HG03378 (cell line): ENCODE measurements around the gene P2RY11.

Experiments used
- ATAC-seq: cut with Tn5 transposase; IDR thresholded peaks from one replicate; pipeline ENCODE4 v1.9.1; 2021; ENCODE audit warnings: mild to moderate bottlenecking, moderate library complexity; ENCODE audit not compliant: unreplicated experiment

The P2RY11 gene

DNA sequence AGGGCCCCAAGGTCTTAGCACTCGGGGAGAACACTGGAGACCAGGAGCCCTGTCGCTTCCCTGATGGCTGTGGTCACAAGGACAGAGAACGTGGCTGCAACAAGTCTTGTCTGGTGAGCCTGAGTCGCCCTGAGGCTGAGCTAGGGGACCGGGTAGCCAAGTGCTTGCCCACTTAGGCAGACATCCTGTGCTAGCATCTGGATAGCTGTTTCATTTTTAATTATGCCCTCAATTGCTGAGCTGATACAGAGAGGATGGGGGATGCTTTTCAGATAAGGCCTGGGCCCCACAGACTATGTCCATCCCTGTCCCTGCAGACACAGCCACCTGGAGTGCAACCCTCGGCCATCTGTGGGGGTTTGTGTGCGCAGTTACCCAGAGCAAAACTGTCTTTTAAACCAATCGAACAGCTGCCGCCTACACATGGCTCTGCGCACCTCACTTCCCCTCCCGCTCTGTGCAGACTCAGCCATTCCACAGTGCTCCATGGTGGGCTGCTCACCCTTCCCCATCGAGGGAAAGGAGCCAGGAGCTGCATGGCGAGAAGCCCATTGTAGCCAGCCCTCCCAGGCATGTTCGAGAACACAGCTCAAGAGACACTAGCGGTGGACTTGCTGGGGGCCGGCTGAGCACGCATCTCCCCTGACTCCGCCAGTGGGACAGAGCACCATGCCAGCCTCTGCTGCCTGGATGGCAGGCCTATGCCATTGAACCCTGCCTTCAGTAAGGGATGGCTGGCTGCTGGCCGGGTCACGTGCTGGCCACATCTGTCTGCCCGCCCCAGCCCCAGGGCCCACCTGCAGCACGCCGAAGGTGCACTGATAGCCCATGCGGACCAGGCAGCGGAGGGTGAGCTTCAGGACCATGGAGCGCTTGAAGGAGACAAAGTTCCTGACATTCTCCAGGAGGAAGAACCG lies 27.6 kb downstream of the P2RY11 start:
- ATAC-seq, result no peak

DNA sequence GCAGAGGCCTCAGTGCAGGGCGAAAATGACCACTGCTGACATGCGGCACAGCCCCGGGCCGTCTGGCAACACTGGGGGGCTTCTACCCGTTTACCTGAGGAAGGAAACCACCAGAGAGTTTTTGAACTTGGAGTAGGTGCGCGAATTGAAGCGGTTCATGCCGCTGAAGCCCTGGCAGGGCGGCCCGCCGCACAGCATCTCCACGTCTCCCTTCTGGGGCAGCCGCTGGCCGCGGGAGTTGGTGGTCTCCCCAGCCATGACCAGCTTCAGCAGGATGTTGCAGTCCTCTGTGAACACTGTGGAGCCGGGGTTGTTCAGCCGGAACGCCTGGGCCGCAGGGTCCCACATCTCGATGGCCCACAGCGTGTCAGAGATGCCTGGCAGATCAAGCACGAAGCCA lies 28.5 kb downstream of the P2RY11 start:
- no peak for ATAC-seq

DNA sequence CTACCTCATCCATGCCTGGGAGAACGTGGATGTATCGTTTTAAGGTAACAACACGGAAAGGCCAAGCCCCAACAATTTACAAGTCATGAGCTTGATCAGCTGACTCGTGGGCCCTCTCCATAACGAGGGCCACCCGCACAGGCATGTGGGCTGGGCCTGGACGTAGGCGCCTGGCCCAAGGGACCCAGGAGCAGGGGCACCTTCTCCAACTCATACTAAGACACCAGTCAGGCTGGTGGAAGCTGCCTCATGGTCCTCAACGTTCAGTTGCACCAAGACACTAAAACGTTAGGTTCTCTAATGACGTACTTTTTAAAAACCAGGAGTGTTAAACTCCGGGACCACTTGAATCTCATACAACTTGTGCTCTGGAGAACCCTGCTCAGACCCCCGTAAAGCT lies 30.0 kb downstream of the P2RY11 start:
- no peak for ATAC-seq

- no peak for ATAC-seq
These were observed 30.5 kb downstream of the P2RY11 start for GRCh38 chr19:10141973-10142372.

GRCh38 chr19:10142701-10143375 lies 31.3 kb downstream of the P2RY11 start:
- ATAC-seq, result no peak

DNA sequence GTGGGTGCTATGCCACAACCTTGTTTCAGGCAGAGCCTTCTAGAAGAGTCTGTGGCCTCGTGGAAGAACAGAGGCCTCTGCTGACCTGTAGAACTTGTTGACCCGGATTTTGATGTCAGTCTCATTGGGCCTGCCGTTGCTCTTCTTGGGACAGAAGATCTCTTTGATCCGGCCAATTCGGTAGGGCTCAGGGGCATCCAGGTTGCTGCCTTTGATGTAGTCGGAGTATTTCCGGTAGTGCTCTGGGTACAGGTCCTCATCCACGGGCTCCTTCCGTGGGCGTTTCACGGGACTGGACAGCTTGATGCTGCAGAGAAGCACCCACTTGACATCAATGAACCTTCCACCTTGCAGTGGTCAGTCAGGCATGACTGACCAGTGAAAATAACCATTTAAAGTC lies 32.2 kb downstream of the P2RY11 start:
- ATAC-seq, result no peak

DNA sequence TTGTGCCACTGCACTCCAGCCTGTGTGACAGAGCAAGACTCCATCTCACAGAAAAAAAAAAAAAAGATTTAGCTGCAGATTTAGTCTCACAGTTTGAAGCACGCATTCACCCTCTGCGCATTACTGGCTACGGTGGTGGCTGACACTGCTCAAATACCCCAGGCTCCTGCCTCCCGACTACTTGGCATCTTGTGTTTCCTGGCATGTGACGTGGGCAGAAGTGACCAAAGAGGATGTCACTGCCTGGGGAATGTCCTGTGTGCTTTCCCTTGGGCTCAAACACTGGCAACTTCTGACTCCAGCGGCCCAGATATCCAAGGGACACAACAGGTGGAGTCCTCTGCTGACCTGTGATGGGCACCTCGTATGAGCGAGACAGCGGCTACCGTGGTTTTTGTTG lies 32.9 kb downstream of the P2RY11 start:
- ATAC-seq, result no peak

DNA sequence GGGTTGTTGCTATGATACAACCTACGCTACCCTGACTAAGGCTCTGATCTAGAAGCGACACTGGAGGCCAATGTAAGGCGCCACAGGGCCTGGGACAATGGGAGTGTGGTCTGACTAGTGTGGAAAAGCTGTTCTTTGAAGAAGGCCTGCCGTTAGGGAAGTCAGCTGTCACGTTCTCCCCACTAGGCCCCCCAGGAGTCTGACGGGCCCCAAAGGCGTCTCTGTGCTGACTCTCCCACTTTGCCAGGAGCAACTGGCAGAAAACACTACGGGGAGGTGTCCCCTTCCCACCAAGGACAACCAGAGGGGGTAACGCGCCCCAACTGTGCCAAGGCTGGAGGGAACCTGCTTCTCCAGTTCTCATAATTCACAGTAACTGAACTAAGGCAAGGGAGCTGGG lies 33.5 kb downstream of the P2RY11 start:
- no peak for ATAC-seq

- ATAC-seq, result no peak
These were observed 34.6 kb downstream of the P2RY11 start for GRCh38 chr19:10146142-10146541.

DNA sequence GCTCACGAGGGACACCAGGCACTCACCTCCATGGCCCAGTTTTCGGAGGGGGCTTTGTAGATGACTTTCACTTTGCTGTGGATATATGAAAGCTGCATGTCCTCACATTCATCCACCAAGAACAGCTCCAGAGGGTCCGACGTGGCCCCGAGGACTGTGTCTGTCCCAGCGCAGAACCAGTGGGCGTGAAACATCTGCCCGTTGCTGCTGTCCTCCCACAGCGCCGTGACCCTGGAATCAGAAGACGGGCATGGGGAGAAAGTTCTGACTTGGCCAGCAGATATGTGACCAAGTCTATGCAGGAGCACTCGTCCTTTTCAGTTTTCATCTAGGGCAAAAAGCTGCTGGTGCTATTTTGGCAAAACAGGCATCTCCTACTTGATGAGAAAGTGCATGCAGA lies 37.9 kb downstream of the P2RY11 start:
- no peak for ATAC-seq

DNA sequence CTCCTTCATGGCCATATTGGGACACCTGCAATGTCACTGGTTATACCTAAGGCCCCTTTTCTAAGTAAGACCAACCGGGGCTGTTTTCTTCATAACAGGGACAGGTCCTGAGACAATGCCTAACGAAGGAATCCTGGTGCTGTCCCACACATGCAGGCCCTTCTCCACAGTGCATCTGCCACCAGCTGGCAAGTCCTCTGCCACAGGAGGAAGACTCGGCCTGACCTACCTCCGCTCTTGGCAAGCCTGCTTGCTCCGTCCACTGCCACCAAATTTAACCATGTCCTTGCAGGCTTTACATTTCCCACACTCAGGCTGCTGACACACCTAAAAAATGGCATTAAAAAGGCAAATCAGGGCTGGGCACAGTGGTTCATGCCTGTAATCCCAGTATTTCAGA lies 40.0 kb downstream of the P2RY11 start:
- no peak for ATAC-seq

- ATAC-seq, result no peak
These were observed 40.6 kb downstream of the P2RY11 start for GRCh38 chr19:10152100-10152499.

DNA sequence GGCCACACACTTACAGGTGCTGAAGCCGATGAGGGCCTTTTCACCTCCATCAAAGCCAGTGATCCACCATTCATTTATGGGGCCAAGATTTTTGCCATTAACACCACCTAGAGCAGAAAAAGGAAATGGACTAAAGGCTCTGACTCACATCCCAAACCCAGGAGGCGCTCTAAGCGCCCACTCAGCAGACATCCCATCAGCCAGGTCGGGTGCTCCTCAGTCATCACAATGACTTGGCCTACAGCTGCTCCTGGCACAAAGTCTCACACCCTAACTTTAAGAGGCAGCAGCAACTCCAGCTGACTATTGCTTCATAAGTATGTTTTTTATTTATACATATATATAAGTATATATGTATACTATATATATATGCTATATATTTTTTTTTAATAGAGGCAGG lies 44.3 kb downstream of the P2RY11 start:
- no peak for ATAC-seq

GRCh38 chr19:10158071-10158470 lies 46.6 kb downstream of the P2RY11 start:
- no peak for ATAC-seq

- no peak for ATAC-seq
These were observed 47.0 kb downstream of the P2RY11 start for GRCh38 chr19:10158485-10158884.

DNA sequence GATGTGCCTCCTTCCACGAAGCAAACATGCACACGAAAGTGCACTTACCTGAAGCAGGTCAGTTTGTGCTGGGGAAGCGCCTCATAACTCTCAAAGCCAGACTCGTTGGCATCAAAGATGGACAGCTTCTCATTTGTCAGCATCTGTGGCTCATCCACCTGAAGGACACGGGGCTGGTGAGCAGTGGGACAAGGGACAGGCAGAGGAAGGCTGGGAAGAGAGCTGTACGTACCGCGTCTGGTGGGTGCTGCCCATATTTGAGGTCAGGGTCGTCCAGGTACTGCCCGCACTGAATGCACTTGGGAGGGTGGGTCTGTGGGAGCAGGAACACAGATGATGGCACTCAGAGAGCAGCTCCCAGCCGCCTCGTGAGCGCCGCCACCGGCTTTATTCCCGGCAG lies 48.1 kb downstream of the P2RY11 start:
- ATAC-seq, result no peak

DNA sequence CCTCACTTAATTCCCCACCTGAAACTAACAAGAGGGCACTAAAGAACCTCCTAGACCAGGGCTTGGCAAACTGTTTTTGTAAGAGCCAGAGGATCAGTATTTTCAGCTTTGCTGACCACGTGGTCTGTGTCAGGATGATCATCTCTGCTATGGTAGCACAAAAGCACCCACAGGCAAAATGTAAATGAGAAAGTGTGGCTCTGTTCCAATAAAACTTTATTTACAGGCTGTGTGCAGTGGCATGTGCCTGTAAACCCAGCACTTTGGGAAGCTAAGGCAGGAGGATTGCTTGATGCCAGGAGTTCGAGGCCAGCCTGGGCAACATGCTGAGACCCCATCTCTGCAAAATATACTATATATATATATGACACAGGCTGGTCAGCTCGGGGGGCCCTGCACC lies 52.0 kb downstream of the P2RY11 start:
- no peak for ATAC-seq
